Fibroblast of lung (primary cell): Measurements from ENCODE around the gene SMIM36. TPM values are rescaled to one million over a fixed set of nuclear protein-coding genes. Genes with fewer than 3 reads are reported as not detected.

ENCODE experiments used
- DNase-seq, 2 donors: peaks; one replicate each; pipeline versions ENCODE4 v3.0.0 to v3.0.0-alpha.2; 2010; ENCODE audit warnings: low read depth in 2 of 2
- H2AFZ ChIP-seq: 2 replicates; pipeline ENCODE4 v1.5.1; 2012; ENCODE audit warnings: low read length, control low read depth, inconsistent platforms
- H3K27ac ChIP-seq: 2 replicates; pipeline ENCODE4 v1.5.1; 2011; ENCODE audit warnings: low read length, control low read depth; ENCODE audit not compliant: insufficient read depth
- H3K27me3 ChIP-seq: 2 replicates; pipeline ENCODE4 v1.5.1; 2011; ENCODE audit warnings: mild to moderate bottlenecking, low read length; ENCODE audit not compliant: control insufficient read depth, insufficient read depth
- H3K36me3 ChIP-seq: 2 replicates; pipeline ENCODE4 v1.5.1; 2011; ENCODE audit warnings: low read length; ENCODE audit not compliant: control insufficient read depth, insufficient read depth
- H3K4me1 ChIP-seq: 2 replicates; pipeline ENCODE4 v1.5.1; 2011; ENCODE audit warnings: low read length; ENCODE audit not compliant: control insufficient read depth, insufficient read depth; ENCODE audit errors: extremely low read depth
- H3K4me2 ChIP-seq: 2 replicates; pipeline ENCODE4 v1.5.1; 2011; ENCODE audit warnings: low read length, control low read depth; ENCODE audit not compliant: insufficient read depth; ENCODE audit errors: extremely low read depth
- H3K4me3 ChIP-seq, 4 experiments: fragments of 200-600 bp in 1 of 4; sonication (generic) in 1 of 4; replicated peaks in 1 of 4; 2 replicates each; pipeline ENCODE4 v1.5.1; 2011 to 2016; ENCODE audit warnings: low read length in 4 of 4, low read depth in 3 of 4, mild to moderate bottlenecking in 3 of 4, control low read depth in 2 of 4, inconsistent platforms in 1 of 4, mixed read lengths in 1 of 4; ENCODE audit not compliant: insufficient read depth in 1 of 4; ENCODE audit errors: control extremely low read depth in 1 of 4
- H3K79me2 ChIP-seq: 2 replicates; pipeline ENCODE4 v1.5.1; 2012; ENCODE audit warnings: mild to moderate bottlenecking, low read length, inconsistent platforms; ENCODE audit not compliant: control insufficient read depth, insufficient read depth
- H3K9ac ChIP-seq: 2 replicates; pipeline ENCODE4 v1.5.1; 2011; ENCODE audit warnings: mild to moderate bottlenecking, low read length, control low read depth; ENCODE audit not compliant: insufficient read depth
- H3K9me3 ChIP-seq: 2 replicates; pipeline ENCODE4 v1.5.1; 2012; ENCODE audit warnings: low read depth, low read length; ENCODE audit not compliant: control insufficient read depth, insufficient read depth
- H4K20me1 ChIP-seq: 2 replicates; pipeline ENCODE4 v1.5.1; 2011; ENCODE audit warnings: low read length; ENCODE audit not compliant: control insufficient read depth, insufficient read depth; ENCODE audit errors: extremely low read depth
- EZH2 ChIP-seq: IDR thresholded peaks from 2 replicates; pipeline ENCODE4 v1.5.1; 2012; ENCODE audit warnings: low read length, control low read depth, mild to moderate bottlenecking; ENCODE audit errors: missing control alignments
- polyA plus RNA-seq, 2 donors: library from polyadenylated mRNA; depleted of rRNA in 1 of 2; stranded (reverse) in 1 of 2; unstranded in 1 of 2; fragments of >200 nt; gene quantifications; 2 replicates each; pipeline ENCODE4 v1.2.1, GENCODE V29; 2011 to 2012; ENCODE audit warnings: missing spikeins in 1 of 2
- total RNA-seq: library from RNA; depleted of rRNA; stranded (reverse); fragments of >200 nt; gene quantifications from 2 replicates; pipeline ENCODE4 v1.2.1, GENCODE V29; 2014
- TF ChIP-seq, protein P1 (sequence below), 2 donors: IDR thresholded peaks in 1 of 2; conservative IDR thresholded peaks in 1 of 2; 1 replicate in 1 of 2; 2 replicates in 1 of 2; pipeline ENCODE4 v1.5.1; 2011 to 2012; ENCODE audit warnings: low read length in 2 of 2, control low read depth in 1 of 2, inconsistent platforms in 1 of 2, low read depth in 1 of 2, mild to moderate bottlenecking in 1 of 2

Gene SMIM36
- total and polyA plus RNA-seq, 2 donors (not counting 1 experiment from before 2014, with no cell fraction given) = not detected

- no peaks in the 10 kb centered on the region for H3K27me3 ChIP-seq
- no peaks in the 10 kb centered on the region for H3K36me3 ChIP-seq
- peak; percentile 19 to 34 for DNase-seq
- no peaks in the 10 kb centered on the region for H3K9me3 ChIP-seq
- peaks cover 9% of the 10 kb centered on the region for H3K79me2 ChIP-seq
- TF ChIP-seq, protein P1, sequence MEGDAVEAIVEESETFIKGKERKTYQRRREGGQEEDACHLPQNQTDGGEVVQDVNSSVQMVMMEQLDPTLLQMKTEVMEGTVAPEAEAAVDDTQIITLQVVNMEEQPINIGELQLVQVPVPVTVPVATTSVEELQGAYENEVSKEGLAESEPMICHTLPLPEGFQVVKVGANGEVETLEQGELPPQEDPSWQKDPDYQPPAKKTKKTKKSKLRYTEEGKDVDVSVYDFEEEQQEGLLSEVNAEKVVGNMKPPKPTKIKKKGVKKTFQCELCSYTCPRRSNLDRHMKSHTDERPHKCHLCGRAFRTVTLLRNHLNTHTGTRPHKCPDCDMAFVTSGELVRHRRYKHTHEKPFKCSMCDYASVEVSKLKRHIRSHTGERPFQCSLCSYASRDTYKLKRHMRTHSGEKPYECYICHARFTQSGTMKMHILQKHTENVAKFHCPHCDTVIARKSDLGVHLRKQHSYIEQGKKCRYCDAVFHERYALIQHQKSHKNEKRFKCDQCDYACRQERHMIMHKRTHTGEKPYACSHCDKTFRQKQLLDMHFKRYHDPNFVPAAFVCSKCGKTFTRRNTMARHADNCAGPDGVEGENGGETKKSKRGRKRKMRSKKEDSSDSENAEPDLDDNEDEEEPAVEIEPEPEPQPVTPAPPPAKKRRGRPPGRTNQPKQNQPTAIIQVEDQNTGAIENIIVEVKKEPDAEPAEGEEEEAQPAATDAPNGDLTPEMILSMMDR (conservative IDR thresholded peaks at IDR 0.05 in 1 of 2, IDR thresholded peaks at IDR 0.05 in 1 of 2; ENCODE audit: low read depth in 1 of 2, low read length in 2 of 2) = no peak
- no peak for TF ChIP-seq EZH2
- H4K20me1 ChIP-seq = no peaks in the 10 kb centered on the region
- H3K27ac ChIP-seq = peak overlapping the region; percentile 71
- peak overlapping the region; percentile 59 for H3K9ac ChIP-seq
- peak overlapping the region; percentile 92 to 96 (median 94) for H3K4me3 ChIP-seq
- H3K4me2 ChIP-seq = peak overlapping the region; percentile 84
- H3K4me1 ChIP-seq = peaks cover 4% of the 10 kb centered on the region
- peak overlapping the region; percentile 83 for H2AFZ ChIP-seq
Measured at GRCh38 chr17:55420776-55421178, 90.5 kb downstream of the SMIM36 start.

DNA sequence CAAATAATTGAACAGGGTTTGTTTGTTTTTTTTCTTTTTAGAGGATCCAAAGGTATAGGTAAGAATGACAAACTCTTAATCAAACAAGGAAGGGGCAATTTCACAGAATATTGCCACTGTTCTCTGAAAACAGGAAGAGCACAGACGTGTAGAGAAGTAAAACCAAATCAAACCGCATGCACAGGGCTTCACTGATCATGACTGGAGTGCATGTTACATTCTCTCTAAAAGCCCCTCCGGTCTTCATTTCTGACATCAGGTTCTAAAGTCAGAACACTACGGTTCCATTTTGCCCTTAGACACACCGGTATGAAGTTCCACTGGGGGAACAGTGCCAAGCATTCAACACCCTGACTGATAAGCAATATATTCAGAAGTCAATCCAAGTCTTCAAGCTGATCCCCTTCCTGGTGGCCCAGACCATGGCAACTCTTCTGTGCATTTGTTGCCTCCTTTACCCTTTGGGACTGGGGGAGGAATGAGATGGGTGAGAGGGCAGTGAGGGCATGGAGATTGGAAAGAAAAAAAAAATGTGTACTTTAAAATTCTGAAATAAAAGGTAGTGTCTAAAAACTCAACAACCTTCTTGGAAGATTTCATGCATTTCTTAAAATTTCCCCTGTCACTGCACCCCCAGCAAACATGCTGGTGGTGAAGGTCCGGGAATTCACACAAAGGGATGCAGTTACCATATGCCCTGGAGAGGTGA lies 91.0 kb downstream of the SMIM36 start:
- no peaks in the 10 kb centered on the region for H3K36me3 ChIP-seq
- no peak overlapping the region for H2AFZ ChIP-seq
- peaks cover 4% of the 10 kb centered on the region for H3K4me1 ChIP-seq
- no peak for DNase-seq
- no peaks in the 10 kb centered on the region for H3K9me3 ChIP-seq
- H3K27ac ChIP-seq = no peak overlapping the region
- peak overlapping the region; percentile 84 for H3K4me2 ChIP-seq
- no peaks in the 10 kb centered on the region for H4K20me1 ChIP-seq
- no peaks in the 10 kb centered on the region for H3K27me3 ChIP-seq
- H3K4me3 ChIP-seq = peak overlapping the region; percentile 92 to 96 (median 94)
- H3K79me2 ChIP-seq = peaks cover 9% of the 10 kb centered on the region
- TF ChIP-seq, protein P1 (conservative IDR thresholded peaks at IDR 0.05 in 1 of 2, IDR thresholded peaks at IDR 0.05 in 1 of 2; ENCODE audit: low read depth in 1 of 2, low read length in 2 of 2) = no peak
- TF ChIP-seq EZH2 = no peak
- no peak overlapping the region for H3K9ac ChIP-seq

- no peak overlapping the region for H3K27ac ChIP-seq
- H3K27me3 ChIP-seq = no peaks in the 10 kb centered on the region
Measured at GRCh38 chr17:55418369-55419268, 92.6 kb downstream of the SMIM36 start.

More at GRCh38 chr17:55418369-55419268, 92.6 kb downstream of the SMIM36 start:
- TF ChIP-seq, protein P1 (conservative IDR thresholded peaks at IDR 0.05 in 1 of 2, IDR thresholded peaks at IDR 0.05 in 1 of 2; ENCODE audit: low read depth in 1 of 2, low read length in 2 of 2) = no peak
- TF ChIP-seq EZH2 = no peak
- H3K4me1 ChIP-seq = peaks cover 4% of the 10 kb centered on the region
- no peak for DNase-seq
- H3K9ac ChIP-seq = no peak overlapping the region
- H3K79me2 ChIP-seq = peaks cover 9% of the 10 kb centered on the region
- H3K4me3 ChIP-seq = peak overlapping the region in 1 of 4 experiments; percentile 96
- no peak overlapping the region for H2AFZ ChIP-seq
- no peaks in the 10 kb centered on the region for H4K20me1 ChIP-seq
- no peaks in the 10 kb centered on the region for H3K9me3 ChIP-seq
- peaks cover 3% of the 10 kb centered on the region for H3K36me3 ChIP-seq
- H3K4me2 ChIP-seq = no peak overlapping the region
